Umbilical cord (tissue), 2 donors: Measurements from ENCODE around the gene DLGAP4. TPM values are rescaled to one million over a fixed set of nuclear protein-coding genes. Genes with fewer than 3 reads are reported as not detected.

ENCODE experiments used
- DNase-seq: peaks from one replicate; pipeline ENCODE4 v3.0.0-alpha.2; 2015; ENCODE audit warnings: low spot score
- total RNA-seq: library from RNA; depleted of rRNA; stranded (reverse); fragments of >200 nt; gene quantifications from one replicate; pipeline ENCODE4 v1.2.3, GENCODE V29; 2014; ENCODE audit warnings: low replicate concordance; ENCODE audit not compliant: insufficient read depth

Gene DLGAP4
- total RNA-seq, 1 donor from 2014 or later: 12.5 TPM

- DNase-seq: no peak
Measured at GRCh38 chr20:36353740-36354139, 47.6 kb downstream of the DLGAP4 start.

DNA sequence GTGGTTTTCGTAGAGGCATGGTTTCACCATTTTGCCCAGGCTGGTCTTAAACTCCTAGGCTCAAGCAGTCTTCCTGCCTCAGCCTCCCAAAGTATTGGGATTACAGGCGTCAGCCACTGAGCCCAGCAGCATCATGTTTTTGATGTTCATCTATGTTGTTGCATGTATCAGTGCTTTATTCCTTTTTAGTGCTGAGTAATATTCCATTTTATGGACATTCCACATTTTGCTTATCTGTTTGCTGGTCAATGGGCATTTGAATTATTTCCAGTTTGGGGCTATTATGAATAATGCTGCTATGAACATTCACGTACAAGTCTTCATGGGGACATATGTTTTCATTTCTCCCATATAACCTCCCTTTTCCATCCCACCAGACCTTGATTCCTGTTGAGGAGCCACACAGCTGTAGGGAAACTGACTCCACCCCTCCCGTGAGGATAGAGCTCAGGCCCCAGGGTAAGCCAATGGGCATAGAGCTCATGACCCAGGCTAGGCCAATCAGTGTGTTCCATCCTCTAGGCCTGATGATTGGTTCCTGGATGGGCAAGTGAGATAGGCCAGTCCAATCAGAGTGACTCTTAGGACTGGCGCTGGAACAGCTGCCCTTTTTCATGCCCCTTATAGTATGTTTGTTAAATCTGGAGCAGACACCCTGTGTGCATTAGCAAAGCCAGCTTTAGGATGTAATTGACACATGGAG is 49.5 kb downstream of the DLGAP4 start:
- no peak for DNase-seq

DNA sequence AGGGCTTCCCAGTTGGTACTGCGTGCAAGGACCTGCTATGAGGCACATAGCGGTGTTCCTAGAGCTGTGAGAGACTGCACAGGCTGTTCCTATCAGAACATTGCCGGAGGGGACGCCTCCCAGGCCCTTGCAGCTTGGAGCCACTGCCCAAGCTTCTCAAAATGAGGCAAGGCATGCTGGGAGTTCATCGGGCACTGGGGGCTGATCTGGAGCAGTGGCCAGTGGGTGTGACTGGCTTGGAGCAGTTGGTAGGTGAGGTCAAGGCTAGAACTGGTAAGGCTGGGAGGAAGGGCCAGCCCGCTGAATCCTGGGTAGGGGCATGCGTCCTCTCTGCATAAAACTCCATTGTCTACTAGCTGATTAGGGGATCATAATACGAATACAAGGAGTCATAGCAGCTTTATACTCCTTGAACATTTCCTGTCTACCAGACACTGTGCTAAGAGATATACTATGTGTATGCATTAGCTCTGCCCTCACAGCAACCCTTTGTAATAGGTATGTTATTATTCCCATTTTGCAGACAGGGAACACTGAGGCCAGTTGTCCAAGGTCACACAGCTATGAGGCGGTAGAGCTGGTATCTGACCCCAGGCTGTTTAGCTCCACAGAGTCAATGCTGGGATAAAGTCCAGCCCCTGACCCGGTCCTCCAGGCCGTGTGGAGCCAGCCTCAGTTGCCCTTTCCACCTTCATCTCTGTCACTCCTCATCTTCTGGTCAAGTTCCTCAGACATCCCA is 53.7 kb downstream of the DLGAP4 start:
- no peak for DNase-seq

- DNase-seq: no peak
Measured at GRCh38 chr20:36360429-36360828, 54.3 kb downstream of the DLGAP4 start.

DNA sequence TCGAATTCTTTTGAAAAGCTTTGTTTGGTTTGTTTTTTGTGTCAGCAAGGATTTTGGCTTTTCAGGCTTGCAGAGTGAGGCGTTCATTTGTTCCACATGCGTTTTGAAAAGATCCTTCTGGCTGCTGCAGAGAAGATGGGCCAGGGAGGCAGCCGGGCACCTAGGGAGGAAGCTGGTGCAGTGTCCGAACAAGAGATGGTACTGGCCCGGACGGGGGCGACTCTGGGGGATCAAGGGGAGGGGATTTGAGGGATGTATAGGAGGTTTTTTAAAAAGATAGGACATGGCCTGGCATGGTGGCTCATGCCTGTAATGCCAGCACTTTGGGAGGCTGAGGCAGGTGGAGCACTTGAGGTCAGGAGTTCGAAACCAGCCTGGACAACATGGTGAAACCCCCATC is 55.3 kb downstream of the DLGAP4 start:
- no peak for DNase-seq

DNA sequence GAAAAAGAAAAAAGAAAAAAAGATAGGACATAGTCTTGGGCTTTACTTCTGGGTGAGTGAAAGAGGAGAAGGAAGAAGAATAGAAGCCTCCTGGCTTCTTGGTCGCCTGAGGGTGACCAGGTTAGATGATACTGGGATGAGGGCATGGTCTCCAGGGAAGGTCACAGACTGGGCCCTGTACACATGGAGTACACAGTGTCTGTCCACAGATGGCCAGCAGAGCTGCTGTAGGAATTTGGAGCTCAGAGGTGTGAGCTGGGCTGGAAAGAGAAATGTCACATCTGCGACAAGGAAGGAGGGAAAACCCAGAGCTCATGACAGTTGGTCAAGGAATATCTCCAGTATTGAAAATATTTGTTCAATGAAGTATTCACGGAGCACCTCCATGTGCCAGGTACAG is 56.1 kb downstream of the DLGAP4 start:
- DNase-seq: no peak

GRCh38 chr20:36362978-36363713 is 57.0 kb downstream of the DLGAP4 start:
- no peak for DNase-seq

- no peak for DNase-seq
Measured at GRCh38 chr20:36364506-36364905, 58.4 kb downstream of the DLGAP4 start.

DNA sequence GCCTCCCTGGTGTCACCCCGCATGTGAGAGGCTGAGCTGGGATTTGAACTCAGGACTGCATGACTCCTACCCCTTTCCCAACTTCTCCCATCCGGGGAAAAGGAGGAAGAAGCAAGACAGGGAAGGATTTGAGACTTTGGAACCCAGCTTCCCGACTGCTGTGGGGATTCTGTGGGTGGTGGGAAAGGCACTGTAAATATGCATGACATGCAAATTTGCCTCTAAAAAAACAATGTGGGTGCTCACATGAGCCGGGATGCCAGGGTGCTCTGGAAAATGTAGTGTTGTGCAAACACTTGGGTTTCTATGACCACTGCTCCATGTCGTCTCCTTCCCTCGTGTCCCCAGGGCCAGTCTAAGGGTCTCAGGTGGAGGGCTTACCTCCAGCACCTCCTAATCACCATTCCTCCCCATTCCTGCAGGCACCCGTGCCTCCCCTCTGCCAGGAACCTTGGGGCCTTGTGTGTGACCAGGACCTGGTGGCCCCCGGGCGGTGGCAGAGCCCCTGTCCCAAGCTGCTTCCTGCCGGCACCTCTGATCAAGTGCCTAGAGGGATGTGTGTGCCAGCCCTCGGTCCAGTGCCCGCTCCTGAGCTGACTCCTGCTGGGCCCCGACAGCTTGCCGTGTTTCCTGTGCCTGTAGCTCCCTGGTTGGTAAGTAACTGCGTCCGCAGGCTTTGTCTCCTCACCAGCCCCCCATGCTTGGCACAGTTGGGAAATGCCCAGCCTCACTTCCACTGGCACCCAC is 60.7 kb downstream of the DLGAP4 start:
- DNase-seq: no peak

DNA sequence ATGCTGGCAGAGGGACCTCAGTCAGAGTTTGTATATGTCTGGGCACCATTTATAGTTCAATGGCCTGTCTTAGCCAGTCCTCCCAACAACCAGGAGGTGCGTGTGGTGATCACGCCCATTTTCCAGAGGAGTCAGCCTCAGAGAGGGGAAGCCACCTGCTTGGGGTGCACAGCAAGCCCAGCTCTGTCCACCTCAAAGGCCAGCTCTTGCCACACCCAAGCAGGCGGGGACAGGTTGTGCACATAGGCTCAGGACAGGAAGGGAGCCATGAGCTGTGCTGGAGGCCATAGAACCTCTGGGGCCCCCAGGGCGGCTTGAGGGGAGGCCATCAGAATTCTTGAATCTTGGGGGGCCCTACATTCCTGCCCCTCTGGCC is 61.2 kb downstream of the DLGAP4 start:
- DNase-seq: no peak

DNA sequence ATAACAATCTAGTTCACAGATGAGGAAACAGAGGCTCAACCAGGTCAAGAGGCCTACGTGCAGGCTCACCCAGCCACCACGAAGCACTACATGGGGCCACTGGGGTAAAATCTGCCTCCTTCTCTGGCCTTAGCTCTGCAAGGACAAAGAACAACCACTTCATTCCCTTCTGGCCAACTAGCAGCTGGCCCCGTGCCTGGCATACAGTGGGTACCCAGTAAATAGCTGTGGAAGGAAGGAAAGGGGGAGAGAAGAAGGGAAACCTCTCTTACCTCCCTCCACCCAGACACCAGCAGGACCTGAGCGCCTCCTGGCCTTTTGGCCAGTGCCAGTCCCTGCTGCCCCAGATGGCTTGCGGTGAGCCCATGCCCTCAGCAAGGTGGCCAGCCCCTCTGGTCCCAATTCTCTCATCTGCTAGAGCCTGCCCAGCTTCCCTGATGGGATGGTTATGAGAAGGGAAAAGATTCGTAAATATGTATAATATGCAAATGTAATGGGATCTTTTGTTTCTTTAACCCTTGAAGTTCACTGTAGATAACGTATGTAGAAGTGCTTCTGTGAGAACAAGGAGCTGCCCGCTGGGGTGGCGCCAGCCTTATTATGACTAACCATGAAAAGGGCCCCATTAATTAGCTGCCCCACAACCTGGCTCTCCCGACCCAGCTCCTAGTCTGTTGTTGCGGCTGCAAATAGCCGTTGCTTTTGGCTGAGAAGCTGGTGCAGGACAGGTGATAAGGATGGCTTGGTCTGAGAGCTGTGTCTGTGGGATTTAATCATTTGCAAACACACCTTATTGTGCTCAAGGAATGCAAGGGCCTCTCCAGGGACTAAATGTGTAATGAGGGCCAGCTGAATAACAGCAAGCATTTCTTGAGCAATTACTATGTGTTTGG is 62.0 kb downstream of the DLGAP4 start:
- no peak for DNase-seq

DNA sequence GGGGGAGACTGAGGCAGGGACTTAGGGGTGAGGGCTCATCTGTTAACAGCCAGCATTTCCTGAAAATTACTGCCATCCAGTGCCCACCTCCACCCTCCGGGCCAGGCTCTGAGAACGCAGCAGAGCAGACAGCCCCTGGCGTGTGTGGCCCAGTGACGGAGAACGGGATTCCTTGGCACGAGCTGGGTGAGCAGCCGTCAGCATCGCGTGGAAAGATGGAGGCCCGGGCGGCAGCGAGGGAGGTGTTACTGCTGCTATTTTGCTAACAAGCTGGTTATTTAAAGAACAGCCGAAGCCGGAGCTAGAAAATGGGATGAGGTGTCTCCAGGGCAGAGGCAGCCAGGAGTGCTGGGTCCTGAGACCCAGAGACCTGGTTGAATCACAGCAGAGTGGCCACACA is 62.7 kb downstream of the DLGAP4 start:
- DNase-seq: no peak

DNA sequence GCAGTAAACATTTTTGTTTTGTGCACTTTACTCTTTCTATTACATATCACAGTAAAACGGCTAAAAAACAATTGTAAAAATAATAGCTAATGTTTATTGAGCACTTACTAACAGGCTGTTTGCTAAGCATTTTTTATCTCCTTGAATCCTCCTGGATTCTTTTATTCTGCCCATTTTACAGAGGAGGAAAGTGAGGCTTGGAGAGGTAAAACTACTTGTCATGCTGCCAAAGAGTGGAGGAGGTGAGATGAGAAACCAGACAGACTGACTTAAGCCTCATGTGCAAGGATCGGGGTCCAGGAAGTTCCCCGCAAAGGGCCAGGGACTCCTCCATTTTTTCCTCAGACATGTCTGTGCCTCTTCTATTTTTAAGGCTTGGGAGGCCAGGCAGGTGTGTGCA is 63.6 kb downstream of the DLGAP4 start:
- no peak for DNase-seq

GRCh38 chr20:36370991-36371790 is 65.1 kb downstream of the DLGAP4 start:
- no peak for DNase-seq

- no peak for DNase-seq
Measured at GRCh38 chr20:36372666-36373065, 66.5 kb downstream of the DLGAP4 start.

DNA sequence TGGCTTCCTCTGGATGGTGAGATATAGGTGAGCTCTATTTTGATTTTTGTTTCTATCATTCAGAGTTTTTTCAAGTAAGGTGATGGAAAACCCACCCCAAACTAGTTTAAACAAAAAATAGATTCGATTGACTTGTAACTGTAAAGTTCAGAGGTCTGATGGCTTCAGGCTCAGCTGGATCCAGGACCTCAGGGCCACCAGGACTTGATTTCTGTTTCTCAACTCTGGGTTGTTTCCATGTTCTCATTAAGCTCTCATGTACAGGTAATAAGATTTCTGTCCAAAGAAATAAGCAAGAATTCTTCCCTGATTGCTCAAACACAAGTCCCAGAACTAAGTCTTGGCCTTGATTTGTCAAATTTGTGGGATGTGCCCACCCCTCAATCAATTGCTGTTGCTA is 67.0 kb downstream of the DLGAP4 start:
- DNase-seq: no peak

GRCh38 chr20:36374995-36375394 is 68.9 kb downstream of the DLGAP4 start:
- no peak for DNase-seq

DNA sequence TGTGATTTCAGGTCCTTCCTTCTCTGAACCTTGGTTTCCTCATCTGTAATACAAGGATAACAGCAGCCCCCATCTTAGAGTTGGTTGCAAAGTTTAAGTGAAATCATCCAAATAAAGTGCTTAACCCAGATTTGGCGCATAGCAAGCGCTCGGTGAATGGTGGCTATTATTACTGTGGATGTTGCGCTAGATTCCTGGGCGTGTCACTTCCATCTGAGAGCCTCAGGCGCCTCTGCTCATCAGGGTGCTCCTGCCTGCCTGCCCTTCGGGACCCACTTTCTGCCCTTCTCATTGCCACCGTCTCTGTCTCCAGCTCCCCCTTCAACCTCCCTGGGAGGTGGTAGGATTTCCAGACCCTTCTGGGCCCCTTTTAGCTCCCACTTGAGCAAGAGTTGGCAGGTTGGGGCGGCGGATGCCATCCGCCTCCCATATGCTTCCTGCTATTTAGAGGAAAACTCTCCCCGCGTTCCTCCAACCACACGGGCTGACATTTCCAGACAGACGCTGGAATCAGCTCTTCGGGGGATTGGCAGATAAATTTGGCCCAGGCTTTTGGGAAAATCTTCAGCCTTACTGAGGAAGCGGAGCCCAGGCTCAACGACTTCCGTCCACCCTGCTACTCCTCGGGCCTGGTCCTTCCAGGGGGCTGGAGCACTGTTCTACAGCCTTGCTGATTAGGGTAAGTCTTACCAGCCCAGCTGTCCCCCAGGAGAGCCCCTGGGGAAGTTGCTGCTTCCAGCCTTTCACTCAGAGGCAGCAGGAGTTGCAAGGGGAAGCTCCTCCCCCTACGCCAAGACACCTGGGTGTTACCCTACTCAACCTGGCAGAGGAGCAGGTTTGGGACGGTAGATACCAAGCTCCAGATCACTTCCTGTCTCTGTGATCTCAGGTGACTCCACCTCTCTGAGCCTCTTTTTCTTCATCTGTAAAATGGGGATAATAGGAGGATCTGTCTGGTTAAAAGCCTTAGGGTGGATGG is 71.5 kb downstream of the DLGAP4 start:
- DNase-seq: no peak

DNA sequence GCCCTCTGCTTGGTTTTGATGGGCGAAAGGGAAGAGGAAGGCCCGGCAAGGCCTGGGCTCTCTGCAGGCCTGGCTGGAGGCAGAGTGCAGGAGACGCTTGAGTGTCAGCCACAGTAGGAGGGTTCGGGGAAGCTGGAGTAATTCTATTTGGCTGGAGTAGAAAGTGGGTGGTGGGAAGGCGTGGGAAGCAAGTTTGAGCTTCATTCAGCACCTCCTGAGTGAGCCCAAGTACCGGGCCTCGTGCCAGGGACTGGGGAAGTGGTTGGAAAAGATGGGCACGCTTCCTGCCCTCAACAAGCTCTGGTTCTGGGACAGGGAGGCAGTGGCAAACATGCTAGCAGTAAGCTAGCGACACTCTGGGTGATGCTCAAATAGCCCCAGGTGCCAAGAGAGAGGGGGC is 72.5 kb downstream of the DLGAP4 start:
- no peak for DNase-seq
